Posterior cingulate gyrus (tissue), 11 donors: ENCODE data around the gene USP37.

Experiments used
- DNase-seq, 10 donors: peaks; one replicate each; pipeline versions ENCODE4 v3.0.0 to v3.0.0-alpha.2; 2020 to 2021; ENCODE audit warnings: mixed read lengths in 3 of 10
- intact Hi-C: fragments of 100-400 bp; cut with DNase I; formaldehyde crosslinking; loops from one replicate; pipeline ENCODE4 v1.15.1; 2023

The USP37 gene

GRCh38 chr2:218482651-218483050 is 85.5 kb downstream of the USP37 start:
- no peak for DNase-seq
- intact Hi-C loops = no loop called here

- DNase-seq = no peak
- intact Hi-C loops = no loop called here
Observed at GRCh38 chr2:218479595-218479994, 88.6 kb downstream of the USP37 start.

GRCh38 chr2:218478544-218478943 is 89.6 kb downstream of the USP37 start:
- intact Hi-C loops = no loop called here

DNA sequence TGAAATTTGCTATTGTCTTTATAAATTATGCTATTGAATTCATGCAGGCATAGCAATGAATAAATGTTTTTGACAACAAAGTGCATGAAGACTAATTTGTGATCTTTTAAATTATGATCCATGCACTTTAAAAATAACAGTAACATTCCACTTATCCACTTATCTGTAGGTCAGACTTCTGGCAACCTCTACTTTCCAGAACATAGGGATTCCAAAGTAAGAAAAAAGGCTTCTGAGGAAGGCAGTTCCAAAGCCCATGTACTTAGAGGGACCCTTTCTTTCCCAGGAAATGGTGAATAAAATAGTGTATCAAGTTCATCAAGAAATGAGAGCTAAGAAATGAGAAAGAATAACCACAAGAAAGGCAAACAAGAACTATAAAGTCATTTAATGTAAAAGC is 90.9 kb downstream of the USP37 start:
- no peak for DNase-seq
- intact Hi-C loops = no loop called here

More at GRCh38 chr2:218478544-218478943, 89.6 kb downstream of the USP37 start:
- no peak for DNase-seq

DNA sequence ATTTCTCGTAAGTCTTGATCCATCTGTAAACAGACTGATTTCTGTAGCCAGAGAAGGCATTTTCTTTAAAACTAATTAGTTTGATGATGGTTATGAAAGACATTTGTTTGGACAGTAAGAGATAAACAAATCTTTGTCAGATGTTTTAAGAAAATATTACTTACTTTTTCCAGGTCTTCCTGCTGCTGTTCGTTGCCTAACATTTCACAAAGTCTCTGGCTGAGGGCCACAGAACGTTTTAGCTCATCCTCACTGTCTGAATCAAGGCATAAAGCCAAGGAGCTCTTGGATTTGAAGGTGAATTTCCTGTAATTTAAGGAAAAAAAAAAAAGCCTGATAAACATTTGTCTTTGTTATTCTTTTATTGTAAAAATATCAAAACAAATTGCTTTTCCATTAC is 91.5 kb downstream of the USP37 start:
- intact Hi-C loops = no loop called here
- DNase-seq = no peak

GRCh38 chr2:218474527-218474926 is 93.6 kb downstream of the USP37 start:
- intact Hi-C loops = no loop called here
- no peak for DNase-seq

- no peak for DNase-seq
Observed at GRCh38 chr2:218472988-218473387, 95.2 kb downstream of the USP37 start.

DNA sequence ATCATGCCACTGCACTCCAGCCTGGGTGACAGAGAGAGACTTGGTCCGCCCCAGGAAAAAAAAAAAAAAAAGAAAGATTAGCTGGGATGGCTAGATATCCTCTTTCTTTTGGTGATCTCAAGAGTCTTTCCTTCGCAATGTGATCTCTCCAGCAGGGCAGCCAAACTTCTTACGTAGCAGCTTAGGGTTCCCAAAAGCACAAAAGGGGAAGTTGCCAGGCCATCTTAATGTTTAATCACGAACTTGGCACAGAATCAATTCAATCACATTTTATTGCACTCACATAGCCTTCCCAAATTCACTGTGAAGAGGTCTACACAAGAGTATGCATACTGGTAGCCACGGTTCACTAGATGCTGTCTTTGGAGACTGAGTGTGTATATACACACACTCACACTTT is 96.2 kb downstream of the USP37 start:
- no peak for DNase-seq
- intact Hi-C loops = no loop called here

More at GRCh38 chr2:218472988-218473387, 95.2 kb downstream of the USP37 start:
- intact Hi-C loops = no loop called here

DNA sequence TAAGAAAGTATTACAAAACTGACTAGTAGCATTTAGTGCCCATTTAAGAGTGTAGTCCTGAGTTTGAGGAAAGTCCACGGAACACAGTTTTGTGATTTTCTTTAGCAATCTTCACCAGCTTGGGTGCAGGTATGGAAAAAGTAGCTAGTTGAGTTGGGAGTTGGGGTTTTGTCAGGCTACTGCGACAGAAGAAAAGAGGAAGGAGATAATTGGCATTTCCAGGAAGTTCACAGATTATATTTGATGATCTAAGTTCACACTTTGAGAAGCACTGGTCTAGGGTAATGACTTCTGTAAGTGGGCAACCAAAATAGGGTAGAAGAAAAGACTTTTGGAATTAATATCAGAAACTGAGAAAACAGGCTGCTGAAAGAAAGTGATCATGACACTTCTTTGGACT is 97.1 kb downstream of the USP37 start:
- no peak for DNase-seq
- intact Hi-C loops = no loop called here

DNA sequence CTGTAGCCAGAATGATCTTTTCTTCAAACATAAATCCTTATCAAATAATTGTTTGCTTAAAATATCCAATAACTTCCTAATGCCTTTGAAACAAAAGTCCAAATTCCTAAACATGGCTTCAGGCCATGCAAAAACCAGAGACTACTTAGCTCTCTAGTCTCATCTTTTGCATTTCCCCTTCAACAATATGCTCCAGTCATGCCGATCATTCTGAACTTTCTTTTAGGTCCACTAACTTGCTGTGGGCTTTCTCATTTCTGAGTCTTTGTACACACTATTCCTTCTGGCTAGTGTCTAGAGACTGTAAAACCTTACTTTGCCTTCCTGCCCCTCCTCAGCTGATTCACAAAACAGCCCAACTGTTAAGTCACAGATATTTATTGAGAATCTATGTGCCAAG is 97.7 kb downstream of the USP37 start:
- intact Hi-C loops = no loop called here
- DNase-seq = no peak

DNA sequence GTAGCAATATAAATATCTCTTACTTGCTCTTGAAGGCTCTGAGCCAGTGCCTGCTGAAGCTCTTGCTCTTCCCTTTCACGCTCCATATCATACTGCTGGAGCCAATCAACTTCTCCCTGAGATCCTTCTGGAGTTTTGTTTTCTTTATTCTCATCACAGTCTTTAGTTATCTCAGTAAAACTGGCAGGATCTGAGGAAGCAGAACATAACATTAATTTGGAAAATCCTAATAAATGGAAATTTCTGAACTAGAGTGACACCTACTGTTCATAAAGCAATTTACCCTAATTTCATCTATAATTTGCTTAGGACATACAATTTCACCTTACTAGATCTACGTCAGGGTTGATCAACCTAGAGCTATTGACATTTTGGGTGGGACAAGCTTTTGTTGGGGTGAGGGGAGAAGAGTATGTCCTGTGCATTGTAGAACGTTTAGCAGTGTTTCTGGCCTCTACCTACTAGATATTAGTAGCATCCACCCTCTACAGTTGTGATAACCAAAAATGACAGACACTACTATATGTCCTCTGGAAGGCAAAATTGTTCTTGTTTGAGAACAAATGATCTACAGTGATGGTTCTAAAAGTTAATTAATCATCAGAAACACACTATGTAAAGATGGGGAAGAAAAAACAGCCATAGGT is 102.0 kb downstream of the USP37 start:
- intact Hi-C loops = loop anchor here (1.0 to 5.0 kb wide), 2 partner anchors 60 to 164 kb away; no protein-coding TSS in a partner anchor
- DNase-seq = no peak

DNA sequence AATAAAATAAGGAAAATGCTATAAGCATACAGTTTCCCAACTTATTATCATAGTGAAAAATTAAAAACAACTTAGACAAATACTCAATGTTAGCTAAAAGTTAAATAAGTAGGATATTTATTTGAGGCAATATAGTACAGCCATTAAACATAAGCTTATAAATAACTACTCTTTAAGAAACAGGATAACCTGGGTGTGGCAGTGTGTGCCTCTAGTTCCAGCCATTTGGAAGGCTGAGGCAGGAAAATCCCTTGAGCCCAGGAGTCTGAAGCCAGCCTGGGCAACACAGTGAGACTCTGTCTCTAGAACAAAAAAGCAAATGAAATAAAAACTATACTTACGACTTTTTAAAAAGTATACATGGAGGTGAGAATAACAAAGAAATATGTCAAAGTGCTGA is 109.6 kb downstream of the USP37 start:
- intact Hi-C loops = no loop called here
- no peak for DNase-seq

GRCh38 chr2:218456849-218457248 is 111.3 kb downstream of the USP37 start:
- DNase-seq = no peak

DNA sequence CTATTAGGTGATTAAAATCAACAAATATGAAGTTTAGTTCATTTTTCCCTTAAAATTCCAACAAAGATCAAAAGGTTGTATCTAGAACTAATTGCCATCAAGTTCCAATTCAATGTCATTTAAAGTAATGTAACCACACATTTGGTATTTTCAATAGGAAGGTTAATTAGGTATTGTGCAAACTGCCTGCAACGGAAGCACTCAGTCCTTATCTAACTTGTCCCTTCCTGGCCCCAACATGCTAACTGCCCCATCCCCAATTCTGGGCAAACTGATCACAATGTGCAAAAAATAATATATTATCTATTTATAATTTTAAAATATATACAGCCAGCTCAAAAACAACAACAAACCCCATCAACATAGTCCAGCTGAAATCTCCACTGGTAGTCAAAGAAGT is 116.1 kb downstream of the USP37 start:
- intact Hi-C loops = no loop called here
- DNase-seq = no peak

More at GRCh38 chr2:218456849-218457248, 111.3 kb downstream of the USP37 start:
- intact Hi-C loops = no loop called here

GRCh38 chr2:218448934-218449333 is 119.2 kb downstream of the USP37 start:
- intact Hi-C loops = no loop called here
- no peak for DNase-seq

DNA sequence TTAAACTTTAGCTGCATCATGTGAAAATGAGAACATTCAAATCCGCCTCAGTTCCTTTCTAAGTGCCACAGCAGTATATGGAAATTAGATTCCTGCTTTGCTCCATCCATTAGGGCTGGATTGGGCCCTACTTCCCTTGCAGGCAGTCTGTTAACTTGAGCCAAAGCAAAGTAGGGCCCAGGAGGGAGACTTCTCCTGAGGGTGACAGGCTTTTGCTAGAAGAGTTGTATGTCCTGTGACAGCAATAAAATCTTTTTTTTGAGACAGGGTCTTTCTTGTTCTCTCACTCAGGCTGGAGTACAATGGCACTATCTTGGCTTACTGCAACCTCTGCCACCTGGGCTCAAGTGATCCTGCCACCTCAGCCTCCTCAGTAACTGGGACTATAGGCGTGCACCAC is 121.1 kb downstream of the USP37 start:
- intact Hi-C loops = no loop called here
- DNase-seq = no peak

DNA sequence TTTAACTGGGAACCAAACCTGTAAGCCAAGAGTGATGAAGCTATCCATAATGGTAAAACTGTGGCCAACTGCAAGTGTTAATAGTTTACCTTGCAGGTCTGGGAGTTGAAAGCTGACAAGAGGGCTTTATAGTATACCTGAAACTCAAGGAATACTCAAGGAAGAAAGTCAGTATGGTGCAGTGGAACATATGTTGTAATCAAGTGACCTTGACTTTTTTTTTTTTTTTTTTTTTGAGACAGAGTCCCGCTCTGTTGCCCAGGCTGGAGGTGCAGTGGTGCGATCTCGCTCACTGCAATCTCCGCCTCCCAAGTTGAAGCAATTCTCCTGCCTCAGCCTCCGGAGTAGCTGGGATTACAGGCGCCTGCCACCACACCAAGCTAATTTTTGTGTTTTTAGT is 121.6 kb downstream of the USP37 start:
- intact Hi-C loops = no loop called here
- DNase-seq = no peak

DNA sequence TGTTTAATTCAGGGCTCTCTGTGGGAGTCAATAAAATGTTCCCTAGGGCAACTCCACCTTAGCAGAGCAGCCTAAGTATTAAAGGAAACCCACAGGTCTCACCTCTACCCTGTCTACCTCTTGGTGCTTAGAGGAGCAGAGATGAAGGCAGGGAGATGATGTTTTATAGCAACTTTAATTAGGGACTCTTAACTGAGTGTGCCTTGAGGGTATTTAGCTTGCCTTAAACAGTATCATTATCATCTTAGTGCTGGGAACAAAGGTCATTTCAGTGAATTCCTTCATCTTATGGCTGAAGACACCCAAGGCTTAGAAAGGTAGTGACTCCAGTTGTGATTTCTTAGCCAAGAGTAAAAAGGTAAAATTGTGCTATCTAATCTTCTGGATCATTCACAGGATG is 122.5 kb downstream of the USP37 start:
- intact Hi-C loops = no loop called here
- DNase-seq = no peak

- peak in 1 of 10 donors; percentile 17 for DNase-seq
- intact Hi-C loops = no loop called here
Observed at GRCh38 chr2:218444692-218445357, 123.3 kb downstream of the USP37 start.

- intact Hi-C loops = no loop called here
- no peak for DNase-seq
Observed at GRCh38 chr2:218438596-218438995, 129.6 kb downstream of the USP37 start.

DNA sequence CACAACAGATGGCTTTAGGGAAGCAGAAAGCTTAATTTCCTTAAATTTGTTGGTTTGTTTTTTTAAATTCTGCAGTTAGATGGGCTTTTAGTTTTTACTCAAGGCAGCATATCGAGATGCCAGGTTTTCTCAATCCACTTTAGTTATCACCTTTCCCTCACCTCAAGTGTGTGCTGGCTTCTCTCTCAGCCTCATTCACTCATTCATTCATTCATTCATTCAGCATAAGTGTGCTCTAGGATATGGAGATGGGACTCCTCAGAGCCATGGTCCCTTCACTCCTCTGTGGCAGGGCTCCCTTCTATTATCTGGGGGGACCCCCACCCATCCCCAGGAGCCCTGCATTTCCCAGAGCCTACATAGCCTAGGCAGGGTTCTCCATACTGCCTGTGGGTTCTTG is 130.2 kb downstream of the USP37 start:
- DNase-seq = no peak
- intact Hi-C loops = no loop called here

GRCh38 chr2:218436992-218437391 is 131.2 kb downstream of the USP37 start:
- intact Hi-C loops = no loop called here
- DNase-seq = peak in 1 of 10 donors; percentile 62
